Umbilical cord (tissue), 2 donors: ENCODE data around the gene OR2D3. TPM values are rescaled to one million over a fixed set of nuclear protein-coding genes. Genes with fewer than 3 reads are reported as not detected.
"Not testable (repeated sequence)": the region's sequence is repeated elsewhere in the genome, so short reads cannot be mapped to it uniquely, and the experiment has no call there.

Source experiments
- DNase-seq: peaks from one replicate; pipeline ENCODE4 v3.0.0-alpha.2; 2015; ENCODE audit warnings: low spot score
- total RNA-seq: library from RNA; depleted of rRNA; stranded (reverse); fragments of >200 nt; gene quantifications from one replicate; pipeline ENCODE4 v1.2.3, GENCODE V29; 2014; ENCODE audit warnings: low replicate concordance; ENCODE audit not compliant: insufficient read depth

Gene OR2D3
- total RNA-seq, 1 donor from 2014 or later: 0.96 TPM

GRCh38 chr11:6927030-6927617 is 6.3 kb downstream of the OR2D3 start:
- no peak for DNase-seq

DNA sequence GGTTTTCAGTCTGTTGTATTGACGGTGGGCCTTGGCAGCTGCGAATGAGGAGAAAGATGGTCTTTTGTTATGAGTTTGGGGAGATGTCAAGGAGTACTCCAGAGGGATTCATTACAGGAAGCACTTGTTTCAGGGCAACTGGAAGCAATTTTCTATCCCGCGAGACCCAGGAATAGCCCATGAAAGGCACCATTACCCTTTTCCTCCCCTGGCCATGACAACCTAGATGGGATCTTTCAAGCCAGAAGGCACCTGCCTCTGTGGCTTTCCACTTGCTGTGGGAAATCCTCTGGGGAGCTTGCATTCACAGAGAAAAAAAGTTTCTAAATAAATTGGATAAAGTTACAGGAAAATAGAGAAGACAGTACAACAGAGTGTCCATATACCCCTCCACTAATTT is 8.1 kb downstream of the OR2D3 start:
- no peak for DNase-seq

DNA sequence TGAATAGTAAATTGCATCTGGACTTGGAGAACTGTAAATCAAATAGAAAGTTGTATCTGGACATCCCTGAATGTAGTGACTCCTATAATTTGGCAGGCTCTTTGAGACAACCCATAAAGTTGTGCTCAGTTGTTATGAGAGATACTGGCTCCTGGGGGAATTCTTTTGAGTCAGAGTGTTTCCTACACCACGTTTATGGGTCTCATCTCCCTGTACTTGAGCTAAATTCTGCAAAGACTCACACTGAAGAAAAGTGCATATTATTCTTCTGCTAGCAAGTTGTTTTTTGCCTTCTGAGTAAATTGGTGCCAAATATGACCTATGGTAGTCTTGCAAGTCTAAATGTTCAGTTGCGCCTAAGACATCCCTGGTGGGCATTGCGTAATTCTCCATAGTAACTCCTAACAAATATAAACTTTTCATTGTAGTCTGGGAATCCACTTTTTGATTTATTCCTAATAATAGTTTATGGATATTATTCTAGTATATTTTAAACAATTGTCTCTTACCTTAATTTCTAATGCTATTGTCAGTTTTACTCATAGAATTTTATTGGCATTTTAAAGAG is 10.4 kb downstream of the OR2D3 start:
- DNase-seq: no peak

GRCh38 chr11:6932145-6932544 is 11.3 kb downstream of the OR2D3 start:
- no peak for DNase-seq

GRCh38 chr11:6941970-6942369 is 21.2 kb downstream of the OR2D3 start:
- DNase-seq: no peak

DNA sequence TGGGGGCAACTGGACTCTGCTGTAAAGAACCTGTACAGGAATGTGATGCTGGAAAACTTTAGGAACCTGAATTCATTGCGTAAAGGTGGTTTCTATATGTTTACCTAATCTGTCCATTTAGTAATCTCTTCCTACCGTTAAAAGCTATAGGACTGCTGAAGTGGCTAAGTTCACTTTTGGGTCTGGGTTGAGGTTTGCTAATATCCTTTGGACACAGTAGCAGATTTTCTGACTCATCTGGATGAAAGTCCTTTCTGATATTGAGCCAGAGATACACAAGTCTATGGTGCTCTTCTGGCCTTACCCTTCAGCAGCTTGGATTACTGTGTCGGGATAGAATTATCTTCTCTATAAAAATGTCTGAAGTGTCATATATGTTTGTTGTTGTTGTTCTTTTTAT is 22.3 kb downstream of the OR2D3 start:
- DNase-seq: peak; percentile 14

DNA sequence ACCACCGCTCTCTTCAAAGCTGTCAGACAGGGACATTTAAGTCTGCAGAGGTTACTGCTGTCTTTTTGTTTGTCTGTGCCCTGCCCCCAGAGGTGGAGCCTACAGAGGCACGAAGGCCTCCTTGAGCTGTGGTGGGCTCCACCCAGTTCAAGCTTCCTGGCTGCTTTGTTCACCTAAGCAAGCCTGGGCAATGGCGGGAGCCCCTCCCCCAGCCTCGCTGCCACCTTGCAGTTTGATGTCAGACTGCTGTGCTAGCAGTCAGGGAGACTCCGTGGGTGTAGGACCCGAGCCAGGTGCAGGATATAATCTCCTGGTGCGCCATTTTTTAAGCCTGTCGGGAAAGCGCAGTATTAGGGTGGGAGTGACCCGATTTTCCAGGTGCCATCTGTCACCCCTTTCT is 33.4 kb downstream of the OR2D3 start:
- DNase-seq: not testable (repeated sequence)

DNA sequence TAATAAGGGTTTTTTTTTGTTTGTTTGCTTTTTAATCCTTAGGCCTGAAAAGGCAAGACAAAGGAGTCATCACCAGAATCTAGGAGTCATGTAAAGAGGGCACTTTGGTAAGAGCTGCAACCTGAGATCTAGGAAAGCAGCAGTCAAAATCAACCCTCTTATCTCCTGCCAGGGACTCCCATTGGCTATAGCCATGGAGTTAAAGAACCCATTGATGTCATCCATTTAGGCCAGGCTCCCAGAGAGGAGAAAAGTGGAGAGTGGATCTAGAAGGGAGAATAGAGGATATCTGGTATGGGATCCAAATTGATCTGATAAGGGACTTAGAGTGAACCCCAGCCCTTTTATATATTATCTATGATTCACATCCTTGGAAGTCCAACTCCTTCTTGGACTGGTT is 41.3 kb downstream of the OR2D3 start:
- DNase-seq: no peak

- no peak for DNase-seq
Observed at GRCh38 chr11:6962673-6963072, 41.9 kb downstream of the OR2D3 start.

DNA sequence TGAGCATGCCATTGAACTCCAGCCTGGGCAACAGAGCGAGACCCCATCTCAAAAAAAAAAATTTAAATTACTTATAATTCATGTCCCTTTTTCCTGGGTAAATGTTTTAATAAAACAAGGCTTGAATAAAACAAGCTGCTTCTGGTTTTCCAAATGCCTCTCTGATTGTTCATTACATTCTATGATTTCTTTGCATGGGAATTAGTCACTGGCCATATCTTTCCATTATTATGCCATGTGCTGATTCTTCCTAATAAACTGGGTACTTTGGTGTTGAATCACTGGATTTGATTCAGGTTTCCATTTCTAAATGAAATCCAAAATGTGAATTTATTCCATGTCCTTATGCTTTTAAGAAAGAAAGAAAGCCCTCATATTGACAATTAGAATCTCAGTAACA is 48.0 kb downstream of the OR2D3 start:
- DNase-seq: no peak

- not testable (repeated sequence) for DNase-seq
Observed at GRCh38 chr11:6969854-6970253, 49.1 kb downstream of the OR2D3 start.

Other genes starting within 250 kb of the OR2D3 start
- gene MRPL17, start 237.7 kb upstream of the OR2D3 start, total RNA-seq: 55.4 TPM
- 4.3 TPM for gene OR2AG2, start 149.0 kb upstream of the OR2D3 start, total RNA-seq
- gene OR2AG1, start 138.0 kb upstream of the OR2D3 start, total RNA-seq: 4.6 TPM
- gene OR6A2, start 121.3 kb upstream of the OR2D3 start, total RNA-seq: 1.9 TPM
- gene OR10A5, start 75.3 kb upstream of the OR2D3 start, total RNA-seq: not detected
- gene OR10A2, start 57.9 kb upstream of the OR2D3 start, total RNA-seq: 1.9 TPM
- not detected for gene OR10A4, start 44.4 kb upstream of the OR2D3 start, total RNA-seq
- gene OR2D2, start 28.5 kb upstream of the OR2D3 start, total RNA-seq: 5.5 TPM
- 13.7 TPM for gene ZNF215, start 5.4 kb downstream of the OR2D3 start, total RNA-seq
- 6.0 TPM for gene ZNF214, start 99.3 kb downstream of the OR2D3 start, total RNA-seq
- 2.6 TPM for gene NLRP14, start 99.5 kb downstream of the OR2D3 start, total RNA-seq
- gene RBMXL2, start 168.0 kb downstream of the OR2D3 start, total RNA-seq: 1.4 TPM